ENCODE data around the gene TMEM63C.

DNA sequence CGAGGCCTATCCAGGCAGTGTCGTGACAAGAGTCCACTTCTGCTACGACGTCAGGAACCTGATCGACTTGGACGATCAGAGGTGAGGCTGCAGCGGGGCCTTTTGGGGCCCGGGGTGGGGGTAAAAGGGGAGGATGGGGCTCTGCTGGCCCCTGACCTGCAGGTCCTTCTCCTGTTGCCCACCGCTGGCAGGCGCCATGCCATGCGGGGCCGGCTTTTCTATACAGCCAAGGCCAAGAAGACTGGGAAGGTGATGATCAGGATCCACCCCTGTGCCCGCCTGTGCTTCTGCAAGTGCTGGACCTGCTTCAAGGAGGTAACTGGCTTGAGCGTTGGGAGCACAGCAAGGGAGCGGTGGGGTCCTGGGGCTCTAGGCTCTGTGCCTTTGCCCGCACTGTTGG lies 57.8 kb downstream of the TMEM63C start:
- TF ChIP-seq, protein P1, sequence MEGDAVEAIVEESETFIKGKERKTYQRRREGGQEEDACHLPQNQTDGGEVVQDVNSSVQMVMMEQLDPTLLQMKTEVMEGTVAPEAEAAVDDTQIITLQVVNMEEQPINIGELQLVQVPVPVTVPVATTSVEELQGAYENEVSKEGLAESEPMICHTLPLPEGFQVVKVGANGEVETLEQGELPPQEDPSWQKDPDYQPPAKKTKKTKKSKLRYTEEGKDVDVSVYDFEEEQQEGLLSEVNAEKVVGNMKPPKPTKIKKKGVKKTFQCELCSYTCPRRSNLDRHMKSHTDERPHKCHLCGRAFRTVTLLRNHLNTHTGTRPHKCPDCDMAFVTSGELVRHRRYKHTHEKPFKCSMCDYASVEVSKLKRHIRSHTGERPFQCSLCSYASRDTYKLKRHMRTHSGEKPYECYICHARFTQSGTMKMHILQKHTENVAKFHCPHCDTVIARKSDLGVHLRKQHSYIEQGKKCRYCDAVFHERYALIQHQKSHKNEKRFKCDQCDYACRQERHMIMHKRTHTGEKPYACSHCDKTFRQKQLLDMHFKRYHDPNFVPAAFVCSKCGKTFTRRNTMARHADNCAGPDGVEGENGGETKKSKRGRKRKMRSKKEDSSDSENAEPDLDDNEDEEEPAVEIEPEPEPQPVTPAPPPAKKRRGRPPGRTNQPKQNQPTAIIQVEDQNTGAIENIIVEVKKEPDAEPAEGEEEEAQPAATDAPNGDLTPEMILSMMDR (IDR thresholded peaks at IDR 0.05; ENCODE audit: poor library complexity, severe bottlenecking), result no peak
- TF ChIP-seq TAF1 (IDR thresholded peaks at IDR 0.05; ENCODE audit: low read depth) (no peak), EZH2 (IDR thresholded peaks at IDR 0.05; ENCODE audit: borderline replicate concordance, insufficient read depth, low read length, poor library complexity, severe bottlenecking) (no peak), RAD21 (conservative IDR thresholded peaks at IDR 0.05) (no peak), EP300 (conservative IDR thresholded peaks at IDR 0.05; ENCODE audit: poor library complexity, severe bottlenecking) (no peak), POLR2AphosphoS5 (IDR thresholded peaks at IDR 0.05) (no peak), SMC3 (conservative IDR thresholded peaks at IDR 0.05; ENCODE audit: poor library complexity) (no peak)
- TF ChIP-seq, protein P2, sequence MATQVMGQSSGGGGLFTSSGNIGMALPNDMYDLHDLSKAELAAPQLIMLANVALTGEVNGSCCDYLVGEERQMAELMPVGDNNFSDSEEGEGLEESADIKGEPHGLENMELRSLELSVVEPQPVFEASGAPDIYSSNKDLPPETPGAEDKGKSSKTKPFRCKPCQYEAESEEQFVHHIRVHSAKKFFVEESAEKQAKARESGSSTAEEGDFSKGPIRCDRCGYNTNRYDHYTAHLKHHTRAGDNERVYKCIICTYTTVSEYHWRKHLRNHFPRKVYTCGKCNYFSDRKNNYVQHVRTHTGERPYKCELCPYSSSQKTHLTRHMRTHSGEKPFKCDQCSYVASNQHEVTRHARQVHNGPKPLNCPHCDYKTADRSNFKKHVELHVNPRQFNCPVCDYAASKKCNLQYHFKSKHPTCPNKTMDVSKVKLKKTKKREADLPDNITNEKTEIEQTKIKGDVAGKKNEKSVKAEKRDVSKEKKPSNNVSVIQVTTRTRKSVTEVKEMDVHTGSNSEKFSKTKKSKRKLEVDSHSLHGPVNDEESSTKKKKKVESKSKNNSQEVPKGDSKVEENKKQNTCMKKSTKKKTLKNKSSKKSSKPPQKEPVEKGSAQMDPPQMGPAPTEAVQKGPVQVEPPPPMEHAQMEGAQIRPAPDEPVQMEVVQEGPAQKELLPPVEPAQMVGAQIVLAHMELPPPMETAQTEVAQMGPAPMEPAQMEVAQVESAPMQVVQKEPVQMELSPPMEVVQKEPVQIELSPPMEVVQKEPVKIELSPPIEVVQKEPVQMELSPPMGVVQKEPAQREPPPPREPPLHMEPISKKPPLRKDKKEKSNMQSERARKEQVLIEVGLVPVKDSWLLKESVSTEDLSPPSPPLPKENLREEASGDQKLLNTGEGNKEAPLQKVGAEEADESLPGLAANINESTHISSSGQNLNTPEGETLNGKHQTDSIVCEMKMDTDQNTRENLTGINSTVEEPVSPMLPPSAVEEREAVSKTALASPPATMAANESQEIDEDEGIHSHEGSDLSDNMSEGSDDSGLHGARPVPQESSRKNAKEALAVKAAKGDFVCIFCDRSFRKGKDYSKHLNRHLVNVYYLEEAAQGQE (IDR thresholded peaks at IDR 0.05; ENCODE audit: borderline replicate concordance), result no peak

Data from neural cell (in vitro differentiated cells).